Inflammatory macrophage treated with lipopolysaccharide for 4 hours (primary cell): ENCODE measurements around the gene PER3.

Experiments
- DNase-seq: peaks from one replicate; pipeline ENCODE4 v3.0.0-alpha.2; 2020

Gene PER3

DNA sequence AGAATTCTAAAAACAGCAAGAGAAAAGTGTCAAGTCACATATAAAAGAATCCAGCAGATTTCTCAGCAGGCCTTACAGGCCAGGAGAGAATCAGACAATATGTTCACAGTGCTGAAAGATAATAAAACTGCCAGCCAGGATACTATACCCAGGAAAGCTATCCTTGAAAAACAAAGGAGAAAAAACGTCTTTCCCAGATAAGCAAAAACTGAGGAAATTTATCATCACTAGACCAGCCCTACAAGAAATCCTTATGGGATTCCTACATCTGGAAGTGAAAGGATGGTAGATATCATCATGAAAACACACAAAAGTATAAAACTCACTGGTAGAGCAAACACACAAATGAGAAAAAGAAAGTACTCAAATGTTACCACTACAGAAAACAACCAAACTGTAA is 93.9 kb downstream of the PER3 start:
- no peak for DNase-seq

DNA sequence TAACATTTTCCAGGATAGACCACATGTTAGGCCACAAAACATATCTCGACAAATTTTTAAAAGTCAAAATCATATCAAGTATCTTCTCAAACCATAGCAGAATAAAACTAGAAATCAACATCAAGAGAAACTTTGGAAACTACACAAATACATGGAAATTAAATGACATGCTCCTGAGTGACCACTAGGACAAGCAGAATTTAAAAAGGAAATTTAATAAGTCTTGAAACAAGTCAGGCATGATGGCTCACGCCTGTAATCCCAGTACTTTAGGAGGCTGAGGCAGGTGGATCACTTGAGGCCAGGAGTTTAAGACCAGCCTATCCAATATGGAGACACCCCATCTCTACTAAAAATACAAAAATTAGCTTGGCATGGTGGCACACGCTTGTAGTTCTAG is 95.1 kb downstream of the PER3 start:
- no peak for DNase-seq

DNA sequence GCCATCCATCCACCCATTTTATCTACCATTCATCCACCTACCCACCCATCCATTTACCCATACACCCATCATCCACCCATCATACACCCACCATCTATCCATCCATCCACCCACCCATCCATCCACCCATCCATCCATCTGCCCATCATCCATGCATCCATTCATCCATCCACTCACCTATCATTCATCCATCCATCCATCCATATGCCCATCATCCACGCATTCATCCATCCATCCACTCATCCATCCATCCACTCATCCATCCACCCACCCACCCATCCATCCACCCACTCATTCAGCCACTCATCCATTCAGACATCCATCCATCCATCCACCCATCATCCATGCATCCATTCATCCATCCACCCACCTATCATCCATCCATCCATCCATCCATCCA is 100.7 kb downstream of the PER3 start:
- no peak for DNase-seq

DNA sequence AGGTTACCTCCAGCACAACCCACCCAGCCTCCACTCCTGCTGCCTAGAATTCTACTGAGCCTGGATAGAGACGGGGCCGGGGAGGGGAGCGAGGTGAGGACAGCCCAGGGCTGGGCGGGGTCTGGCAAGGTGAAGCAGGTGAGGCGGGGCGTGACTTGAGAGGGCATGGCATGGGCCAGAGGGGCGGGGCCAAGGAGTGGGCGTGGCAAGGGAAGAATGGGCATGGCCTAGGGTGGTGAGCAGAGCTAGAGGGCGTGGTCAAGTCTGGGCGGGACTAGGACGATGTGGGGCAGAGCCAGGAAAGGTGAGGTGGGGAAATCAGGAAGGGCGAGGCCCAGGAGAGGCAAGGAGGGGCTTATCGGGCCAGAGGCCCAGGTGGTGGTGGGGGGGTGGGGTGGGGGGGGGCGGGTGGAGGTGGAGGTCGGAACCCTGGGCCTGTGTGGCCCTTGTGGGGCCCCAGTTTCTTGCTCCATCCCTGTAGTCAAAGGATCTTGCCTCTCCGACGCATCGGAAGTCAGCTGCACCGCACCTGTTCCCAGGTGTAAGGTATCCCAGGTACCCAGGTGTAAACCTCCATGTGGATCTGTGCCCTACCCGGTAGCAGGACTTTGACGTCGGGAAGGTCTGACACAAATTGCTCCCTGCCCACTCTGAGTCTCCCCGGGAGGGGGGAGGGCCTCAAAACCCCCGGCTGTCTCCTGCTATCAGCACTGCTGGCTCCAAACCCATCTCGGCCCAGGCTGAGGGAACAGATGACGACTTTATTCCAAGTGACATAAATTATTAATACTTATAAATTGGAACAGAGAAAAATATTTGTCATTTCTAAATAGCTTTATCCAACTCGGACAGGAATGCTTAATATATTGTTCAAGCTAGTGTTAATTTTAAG is 101.7 kb downstream of the PER3 start:
- DNase-seq: no peak

DNA sequence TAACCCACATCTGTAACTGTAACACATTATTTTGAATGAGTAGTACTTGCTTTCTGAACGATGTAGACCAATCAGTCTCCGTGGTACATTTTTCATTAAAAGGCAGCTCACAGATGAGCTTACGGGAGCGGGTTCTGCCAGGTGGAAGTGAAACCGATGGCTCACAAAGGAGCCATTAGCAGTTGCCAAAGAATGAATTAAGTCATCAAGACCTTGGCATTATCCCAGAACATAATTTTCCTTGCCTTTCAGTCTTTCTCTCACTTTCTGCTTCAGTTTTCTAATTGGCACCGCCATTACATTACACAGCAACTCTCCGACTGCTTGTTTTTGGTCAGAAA is 102.3 kb downstream of the PER3 start:
- peak; percentile 70 for DNase-seq

DNA sequence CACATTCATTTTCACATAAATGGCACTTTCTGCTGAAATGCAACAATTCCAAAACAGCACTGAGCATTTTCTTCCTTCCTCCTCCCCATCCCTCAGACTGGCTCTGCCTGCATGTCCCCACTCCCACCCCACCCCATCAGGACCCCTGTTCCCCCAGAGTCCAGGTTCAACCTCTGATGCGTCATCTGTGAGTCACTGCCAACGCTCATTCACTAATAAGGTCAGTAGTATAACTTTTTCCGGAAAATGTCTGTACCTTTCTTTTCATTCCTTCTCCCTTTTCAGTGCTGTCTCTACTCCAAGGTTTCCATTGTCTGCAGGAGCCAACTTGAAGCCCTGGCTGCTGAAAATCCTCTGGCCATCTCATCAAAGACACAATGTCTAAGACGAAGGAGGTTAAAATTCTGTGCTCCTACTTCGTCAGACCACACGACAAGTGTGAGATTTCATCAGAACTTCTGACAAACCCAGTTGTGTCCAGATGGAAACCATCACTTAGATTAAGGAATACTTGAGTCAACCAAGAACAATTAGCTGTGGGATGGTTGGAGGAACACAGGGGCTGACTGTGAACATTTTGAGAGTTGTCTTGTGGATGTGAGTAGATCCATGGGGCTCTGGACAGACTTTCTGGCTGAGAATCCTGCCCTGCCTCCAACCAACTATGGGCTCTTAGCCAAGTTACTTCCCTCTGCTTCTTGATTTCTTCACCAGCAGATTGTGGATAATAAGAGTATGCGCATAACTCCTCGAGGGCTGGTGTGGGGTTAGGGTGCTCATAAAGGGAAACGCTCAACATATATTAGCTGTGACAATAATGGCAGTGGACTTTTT is 104.4 kb downstream of the PER3 start:
- DNase-seq: no peak

DNA sequence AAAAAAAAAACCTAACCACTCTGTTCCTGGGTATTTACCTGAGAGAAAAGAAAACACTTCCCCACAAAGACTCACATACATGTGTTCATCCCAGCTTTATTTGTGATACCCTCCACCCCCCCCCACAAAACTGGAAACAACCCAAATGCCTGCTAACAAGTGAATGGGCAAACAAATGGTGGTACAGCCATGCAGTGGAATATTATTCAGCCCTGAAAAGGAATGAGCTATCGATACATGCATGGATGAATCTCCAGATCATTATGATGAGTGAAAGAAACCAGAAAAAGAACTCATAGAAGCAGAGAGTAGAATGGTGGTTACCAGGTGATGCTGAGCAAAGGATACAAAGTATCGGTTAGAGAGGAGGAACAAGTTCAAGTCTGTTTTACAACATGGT is 106.8 kb downstream of the PER3 start:
- DNase-seq: no peak

DNA sequence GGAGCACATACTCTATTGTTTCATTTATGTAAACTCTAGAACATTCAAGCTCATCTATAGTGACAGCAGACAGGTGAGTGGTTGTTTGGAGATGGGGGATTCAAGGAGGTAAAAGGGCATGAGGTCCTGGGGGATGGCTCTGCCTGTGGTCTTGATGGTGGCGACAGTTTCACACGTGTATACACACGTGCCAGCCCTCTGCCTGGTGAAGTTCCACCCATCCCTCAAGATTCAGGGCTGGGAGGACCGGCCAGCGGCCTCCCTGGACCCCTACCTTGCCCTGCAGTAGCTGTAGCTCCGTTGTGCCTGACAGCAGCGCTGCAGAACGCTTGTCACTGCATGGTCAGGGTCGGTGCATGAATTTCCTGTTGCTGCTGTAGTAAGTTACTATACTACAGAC is 107.7 kb downstream of the PER3 start:
- no peak for DNase-seq

DNA sequence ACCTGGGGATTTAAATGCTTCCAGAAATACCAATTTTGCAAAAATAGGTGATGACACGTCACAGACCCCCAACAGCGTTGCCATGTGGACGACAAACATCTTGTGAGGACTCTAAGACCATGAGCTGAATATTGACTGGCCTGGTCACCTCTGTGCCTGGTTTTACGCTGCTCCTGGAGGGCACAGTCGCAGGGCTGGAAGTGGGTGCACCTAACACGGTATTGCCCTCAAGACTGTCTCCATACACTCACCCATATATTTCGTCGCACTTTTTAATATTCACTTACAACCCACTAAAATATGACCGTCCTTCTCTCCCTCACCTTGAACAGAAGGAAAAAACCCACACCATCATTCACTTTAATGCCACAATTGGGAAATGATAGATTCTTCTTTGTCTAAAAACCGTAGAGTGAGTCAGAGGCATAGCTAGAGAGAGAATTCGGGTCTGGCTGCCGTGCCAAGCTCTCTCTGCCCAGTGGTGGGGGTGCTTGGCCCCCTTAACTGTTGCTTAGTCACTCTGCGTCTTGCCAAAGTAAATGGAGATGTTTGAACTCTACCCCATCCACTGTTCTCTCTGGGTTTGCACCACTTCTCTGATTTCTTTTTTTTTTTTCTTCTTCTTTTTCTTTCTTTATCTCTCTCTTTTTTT is 109.6 kb downstream of the PER3 start:
- DNase-seq: no peak
